Activated CD8-positive, alpha-beta memory T cell treated with anti-CD3 and anti-CD28 coated beads, Interleukin-2, amount 10 ng/mL, durations not matched to agents 7 days and 5 days (primary cell): ENCODE results near the gene AUTS2. TPM values are rescaled to one million over a fixed set of nuclear protein-coding genes. Genes with fewer than 3 reads are reported as not detected.

ENCODE experiments used
- ATAC-seq: fragments of 150-1000 bp; cut with Tn5 transposase; one replicate; pipeline ENCODE4 v1.10.0; 2021; ENCODE audit warnings: moderate library complexity
- CTCF ChIA-PET: fragments of 350-600 bp; sonication (Branson Sonifier 250); formaldehyde crosslinking; loops from one replicate; lab custom pipeline; 2021; ENCODE audit warnings: antibody characterized with exemption; lab: Charles Lee
- DNase-seq: peaks from one replicate; pipeline ENCODE4 v3.0.0-alpha.2; 2020
- H3K27ac Mint-ChIP-seq: one replicate; pipeline ENCODE4 v1.8.0; 2021; ENCODE audit warnings: mild to moderate bottlenecking, mixed read lengths
- H3K27me3 Mint-ChIP-seq: one replicate; pipeline ENCODE4 v1.8.0; 2021; ENCODE audit warnings: mixed read lengths
- H3K36me3 Mint-ChIP-seq: one replicate; pipeline ENCODE4 v1.8.0; 2021; ENCODE audit warnings: mild to moderate bottlenecking, mixed read lengths
- H3K4me1 Mint-ChIP-seq: one replicate; pipeline ENCODE4 v1.8.0; 2021; ENCODE audit warnings: mixed read lengths
- H3K4me3 Mint-ChIP-seq: one replicate; pipeline ENCODE4 v1.8.0; 2021; ENCODE audit warnings: mild to moderate bottlenecking, moderate library complexity, mixed read lengths
- H3K9me3 Mint-ChIP-seq: one replicate; pipeline ENCODE4 v1.8.0; 2022; ENCODE audit warnings: low read depth, mixed read lengths
- total RNA-seq, 2 experiments: library from RNA; stranded (reverse); gene quantifications; one replicate each; pipeline ENCODE4 v1.2.3, GENCODE V29; 2021

Gene AUTS2
- total RNA-seq, 2 experiments from 2014 or later: 9.5 to 24.4 TPM

- Mint-ChIP-seq H3K27ac (no peak overlapping the region), H3K4me1 (peaks cover 8% of the 10 kb centered on the region), H3K36me3 (no peaks in the 10 kb centered on the region), H3K4me3 (no peak overlapping the region), H3K27me3 (no peaks in the 10 kb centered on the region), H3K9me3 (no peaks in the 10 kb centered on the region)
- CTCF ChIA-PET: no interaction called here
- DNase-seq (no peak), ATAC-seq (no peak)
These were observed 861.8 kb downstream of the AUTS2 start for GRCh38 chr7:70460071-70460470.

- no peaks in the 10 kb centered on the region for H3K9me3 Mint-ChIP-seq
- peaks cover 8% of the 10 kb centered on the region for H3K4me1 Mint-ChIP-seq
- CTCF ChIA-PET: no interaction called here
- H3K4me3 Mint-ChIP-seq: no peak overlapping the region
- DNase-seq: no peak
- H3K27ac Mint-ChIP-seq: no peak overlapping the region
- H3K27me3 Mint-ChIP-seq: no peaks in the 10 kb centered on the region
- no peak for ATAC-seq
- no peaks in the 10 kb centered on the region for H3K36me3 Mint-ChIP-seq
These were observed 862.3 kb downstream of the AUTS2 start for GRCh38 chr7:70460562-70460961.

- H3K9me3 Mint-ChIP-seq: no peaks in the 10 kb centered on the region
- CTCF ChIA-PET: interaction anchor here (0.6 kb wide), 1 partner anchor 506 kb away, joined by 4 read pairs; no protein-coding TSS in a partner anchor
- H3K4me1 Mint-ChIP-seq: no peaks in the 10 kb centered on the region
- no peak overlapping the region for H3K27ac Mint-ChIP-seq
- H3K27me3 Mint-ChIP-seq: peaks cover 4% of the 10 kb centered on the region
- no peaks in the 10 kb centered on the region for H3K36me3 Mint-ChIP-seq
- DNase-seq: no peak
- H3K4me3 Mint-ChIP-seq: no peak overlapping the region
- ATAC-seq: no peak
These were observed 865.2 kb downstream of the AUTS2 start for GRCh38 chr7:70463352-70463938.

- no peak overlapping the region for H3K4me3 Mint-ChIP-seq
- no peaks in the 10 kb centered on the region for H3K9me3 Mint-ChIP-seq
- no peaks in the 10 kb centered on the region for H3K4me1 Mint-ChIP-seq
- H3K27ac Mint-ChIP-seq: no peak overlapping the region
- peaks cover 4% of the 10 kb centered on the region for H3K27me3 Mint-ChIP-seq
- no peak for ATAC-seq
- H3K36me3 Mint-ChIP-seq: no peaks in the 10 kb centered on the region
- no peak for DNase-seq
- CTCF ChIA-PET: no interaction called here
These were observed 868.6 kb downstream of the AUTS2 start for GRCh38 chr7:70466725-70467364.

GRCh38 chr7:70470746-70471145, 872.5 kb downstream of the AUTS2 start:
- CTCF ChIA-PET: no interaction called here
- Mint-ChIP-seq H3K4me1 (no peaks in the 10 kb centered on the region), H3K9me3 (no peaks in the 10 kb centered on the region), H3K27ac (no peak overlapping the region), H3K4me3 (no peak overlapping the region), H3K36me3 (no peaks in the 10 kb centered on the region), H3K27me3 (peaks cover 4% of the 10 kb centered on the region)
- DNase-seq (no peak), ATAC-seq (no peak)

- DNase-seq: no peak
- CTCF ChIA-PET: no interaction called here
- Mint-ChIP-seq H3K9me3 (no peaks in the 10 kb centered on the region), H3K4me1 (no peaks in the 10 kb centered on the region), H3K27ac (no peak overlapping the region), H3K4me3 (no peak overlapping the region), H3K36me3 (no peaks in the 10 kb centered on the region), H3K27me3 (peaks cover 4% of the 10 kb centered on the region)
- ATAC-seq: no peak
These were observed 874.4 kb downstream of the AUTS2 start for GRCh38 chr7:70472601-70473237.

GRCh38 chr7:70474639-70475234, 876.5 kb downstream of the AUTS2 start:
- H3K4me1 Mint-ChIP-seq: no peaks in the 10 kb centered on the region
- H3K36me3 Mint-ChIP-seq: no peaks in the 10 kb centered on the region
- CTCF ChIA-PET: no interaction called here
- DNase-seq (no peak), ATAC-seq (no peak)
- H3K27ac Mint-ChIP-seq: no peak overlapping the region
- H3K9me3 Mint-ChIP-seq: no peaks in the 10 kb centered on the region
- H3K27me3 Mint-ChIP-seq: no peaks in the 10 kb centered on the region
- no peak overlapping the region for H3K4me3 Mint-ChIP-seq

GRCh38 chr7:70477036-70478010, 879.0 kb downstream of the AUTS2 start:
- CTCF ChIA-PET: no interaction called here
- DNase-seq (no peak), ATAC-seq (no peak)
- no peaks in the 10 kb centered on the region for H3K9me3 Mint-ChIP-seq
- no peak overlapping the region for H3K4me3 Mint-ChIP-seq
- H3K4me1 Mint-ChIP-seq: no peaks in the 10 kb centered on the region
- H3K27me3 Mint-ChIP-seq: no peaks in the 10 kb centered on the region
- no peak overlapping the region for H3K27ac Mint-ChIP-seq
- no peaks in the 10 kb centered on the region for H3K36me3 Mint-ChIP-seq

- Mint-ChIP-seq H3K4me1 (no peaks in the 10 kb centered on the region), H3K9me3 (no peaks in the 10 kb centered on the region), H3K36me3 (no peaks in the 10 kb centered on the region), H3K4me3 (no peak overlapping the region), H3K27me3 (no peaks in the 10 kb centered on the region), H3K27ac (no peak overlapping the region)
- DNase-seq: no peak
- CTCF ChIA-PET: no interaction called here
- no peak for ATAC-seq
These were observed 881.1 kb downstream of the AUTS2 start for GRCh38 chr7:70479153-70480021.

- H3K27ac Mint-ChIP-seq: no peak overlapping the region
- no peaks in the 10 kb centered on the region for H3K4me1 Mint-ChIP-seq
- CTCF ChIA-PET: no interaction called here
- DNase-seq: no peak
- ATAC-seq: no peak
- H3K36me3 Mint-ChIP-seq: no peaks in the 10 kb centered on the region
- H3K27me3 Mint-ChIP-seq: no peaks in the 10 kb centered on the region
- H3K4me3 Mint-ChIP-seq: no peak overlapping the region
- no peaks in the 10 kb centered on the region for H3K9me3 Mint-ChIP-seq
These were observed 882.8 kb downstream of the AUTS2 start for GRCh38 chr7:70480927-70481569.

- ATAC-seq (no peak), DNase-seq (no peak)
- no peaks in the 10 kb centered on the region for H3K27me3 Mint-ChIP-seq
- H3K36me3 Mint-ChIP-seq: no peaks in the 10 kb centered on the region
- no peaks in the 10 kb centered on the region for H3K9me3 Mint-ChIP-seq
- no peak overlapping the region for H3K27ac Mint-ChIP-seq
- CTCF ChIA-PET: interaction anchor here (1.0 kb wide), 1 partner anchor 46 kb away, joined by 3 read pairs; no protein-coding TSS in a partner anchor
- no peak overlapping the region for H3K4me3 Mint-ChIP-seq
- no peaks in the 10 kb centered on the region for H3K4me1 Mint-ChIP-seq
These were observed 883.4 kb downstream of the AUTS2 start for GRCh38 chr7:70481570-70482123.

GRCh38 chr7:70484255-70484654, 886.0 kb downstream of the AUTS2 start:
- Mint-ChIP-seq H3K4me3 (no peak overlapping the region), H3K9me3 (no peaks in the 10 kb centered on the region), H3K27ac (no peak overlapping the region), H3K27me3 (no peaks in the 10 kb centered on the region), H3K4me1 (no peaks in the 10 kb centered on the region), H3K36me3 (no peaks in the 10 kb centered on the region)
- DNase-seq (no peak), ATAC-seq (no peak)
- CTCF ChIA-PET: no interaction called here
